Stimulated activated CD8-positive, alpha-beta memory T cell treated with anti-CD3 and anti-CD28 coated beads, Interleukin-7, amount 100 ng/mL, for 4 hours (primary cell): ENCODE measurements around the gene GTSE1.

ENCODE experiments used
- DNase-seq, 2 donors: peaks; one replicate each; pipeline ENCODE4 v3.0.0-alpha.2; 2020; ENCODE audit warnings: low read depth in 2 of 2

GTSE1 gene

DNA sequence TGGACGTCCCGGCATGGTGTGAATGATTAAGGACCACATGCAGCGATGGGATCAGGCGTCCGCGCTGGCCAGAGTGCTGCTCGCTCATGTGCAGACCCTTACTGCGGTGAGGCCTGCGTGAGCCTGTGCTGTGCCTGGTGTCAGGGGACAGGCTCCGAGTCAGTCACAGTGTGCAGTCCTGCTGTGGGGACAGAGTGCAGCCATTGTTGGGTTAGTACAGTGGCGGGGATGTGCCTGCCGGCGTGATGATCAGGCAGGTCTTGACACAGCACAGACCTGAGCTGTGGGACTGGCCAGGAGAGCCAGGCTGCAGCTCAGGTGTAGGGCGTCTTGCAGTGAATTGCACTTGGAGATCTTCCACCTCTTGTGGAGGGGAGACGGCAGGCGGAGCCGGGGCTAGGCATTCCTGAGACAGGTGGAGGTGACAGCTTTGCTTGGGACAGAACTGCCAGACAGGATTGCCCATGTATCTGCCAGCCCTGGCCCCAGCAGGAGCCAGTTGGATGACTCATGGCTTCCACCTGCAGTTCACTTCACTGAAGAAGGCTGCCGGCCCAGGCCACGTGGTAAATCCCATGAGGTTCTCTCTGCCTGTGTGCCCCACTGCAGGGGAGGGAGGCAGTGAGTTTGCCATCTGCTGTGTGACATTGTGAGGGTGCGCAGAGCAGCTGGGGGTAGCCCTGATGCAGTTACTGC lies 56.2 kb downstream of the GTSE1 start:
- no peak for DNase-seq

DNA sequence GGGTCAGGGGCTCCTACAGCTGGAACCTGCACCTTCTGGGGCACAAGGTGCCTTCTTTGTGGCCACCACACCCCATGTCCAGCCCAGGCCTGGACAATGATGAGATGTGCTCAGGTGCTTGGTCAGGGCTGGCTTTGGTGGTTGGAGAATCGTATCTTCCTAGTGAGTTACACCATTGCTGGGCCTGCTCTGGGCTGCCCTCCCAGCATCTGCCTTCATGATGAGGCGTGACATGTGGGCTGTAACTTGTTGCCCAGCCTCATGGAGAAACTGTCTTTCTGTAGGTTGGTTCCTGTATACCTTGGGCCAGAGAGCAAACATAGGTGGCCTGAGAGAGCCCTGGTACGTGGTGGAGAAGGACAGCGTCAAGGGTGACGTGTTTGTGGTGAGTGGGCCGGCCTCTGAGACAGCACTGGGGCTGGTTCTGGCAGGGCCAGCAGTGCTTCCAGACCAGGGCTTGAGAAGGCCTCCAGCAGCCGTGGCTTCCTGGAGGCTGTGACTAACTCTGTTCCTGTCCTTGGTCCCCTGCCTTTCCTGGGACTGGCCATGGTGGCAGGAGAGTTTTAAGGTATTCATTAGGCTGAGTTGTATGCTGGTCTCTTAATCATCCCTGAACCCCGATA lies 56.9 kb downstream of the GTSE1 start:
- DNase-seq = no peak

DNA sequence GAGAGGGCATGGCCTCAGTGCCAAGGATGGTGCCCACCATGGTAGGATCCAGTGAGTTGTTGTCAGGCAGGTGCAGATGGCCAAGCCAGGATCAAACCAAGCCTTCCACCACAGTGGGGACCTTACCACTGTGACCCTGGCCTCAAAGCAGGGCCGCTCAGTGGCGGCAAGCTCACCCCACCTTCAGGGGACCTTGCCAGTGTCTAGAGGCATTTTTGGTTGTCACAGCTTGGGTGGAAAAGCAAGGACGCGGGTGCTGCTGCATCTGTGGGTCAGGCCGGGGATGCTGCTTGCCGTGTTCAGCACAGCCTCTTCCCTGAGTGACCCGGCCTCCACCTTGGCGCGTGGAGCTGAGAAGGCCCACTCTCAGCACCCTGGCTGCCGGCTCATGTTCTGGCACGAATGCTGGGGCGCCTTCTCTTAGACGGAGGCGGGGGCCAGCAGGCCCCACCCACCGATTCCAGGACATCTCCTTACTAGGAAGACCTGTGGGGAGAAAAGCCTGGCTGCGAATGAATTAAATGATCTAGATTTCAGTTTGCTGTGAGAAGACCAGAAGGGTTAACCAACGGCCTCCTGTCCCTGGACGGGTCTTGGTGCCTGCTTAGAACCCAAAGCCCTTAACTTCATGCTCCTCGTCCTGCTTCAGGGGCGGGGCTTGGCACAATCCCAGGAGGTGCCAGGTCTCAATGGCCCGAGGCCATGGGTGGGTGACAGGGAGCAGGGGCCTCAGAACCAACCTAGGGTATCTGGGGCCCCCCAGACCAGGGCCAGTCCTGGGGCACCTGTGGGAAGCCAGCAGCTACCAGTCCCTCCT lies 57.7 kb downstream of the GTSE1 start:
- no peak for DNase-seq

DNA sequence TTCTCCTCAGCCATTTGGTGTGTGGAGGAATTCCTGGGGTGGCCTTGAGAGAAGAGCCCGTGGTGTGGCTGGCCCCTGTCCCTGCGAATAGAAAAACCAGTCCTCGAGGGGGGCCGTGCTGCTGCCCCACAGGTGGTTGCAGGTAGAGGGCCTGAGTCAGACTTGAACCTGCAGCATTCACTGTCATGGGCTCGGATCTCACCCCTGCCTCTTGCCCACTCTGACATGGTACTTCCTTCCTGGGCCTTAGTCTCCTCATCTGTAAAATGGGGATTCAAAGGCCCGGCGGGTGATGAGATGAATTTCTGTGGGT lies 58.3 kb downstream of the GTSE1 start:
- DNase-seq = no peak

DNA sequence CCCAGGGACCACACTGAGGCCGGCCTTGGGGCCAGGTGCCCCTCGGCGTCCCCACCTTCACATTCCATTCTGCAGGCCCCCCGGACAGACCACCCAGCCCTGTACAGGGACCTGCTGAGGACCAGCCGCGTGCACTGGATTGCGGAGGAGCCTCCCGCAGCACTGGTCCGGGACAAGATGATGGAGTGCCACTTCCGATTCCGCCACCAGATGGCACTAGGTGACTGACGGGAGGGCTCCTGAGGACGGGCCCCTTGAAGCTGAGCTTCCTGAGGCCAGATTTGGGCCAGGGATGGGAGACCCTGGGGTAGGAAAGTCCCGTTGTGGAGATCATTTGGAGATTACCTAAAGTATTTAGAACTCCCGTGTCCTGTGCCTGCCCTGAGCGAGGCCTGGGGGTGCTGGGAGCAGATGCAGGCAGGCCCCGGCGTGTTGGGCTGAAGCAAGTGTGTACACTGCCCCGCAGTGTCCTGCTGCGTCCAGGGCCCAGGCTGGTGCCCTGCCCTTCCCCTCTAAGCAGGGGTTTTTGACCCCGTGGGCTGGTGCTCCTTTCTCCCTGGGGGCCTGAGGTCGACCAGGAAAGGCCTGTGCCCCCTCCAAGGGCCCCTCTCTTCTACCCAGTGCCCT lies 58.8 kb downstream of the GTSE1 start:
- DNase-seq = peak in 1 of 2 donors; percentile 35

DNA sequence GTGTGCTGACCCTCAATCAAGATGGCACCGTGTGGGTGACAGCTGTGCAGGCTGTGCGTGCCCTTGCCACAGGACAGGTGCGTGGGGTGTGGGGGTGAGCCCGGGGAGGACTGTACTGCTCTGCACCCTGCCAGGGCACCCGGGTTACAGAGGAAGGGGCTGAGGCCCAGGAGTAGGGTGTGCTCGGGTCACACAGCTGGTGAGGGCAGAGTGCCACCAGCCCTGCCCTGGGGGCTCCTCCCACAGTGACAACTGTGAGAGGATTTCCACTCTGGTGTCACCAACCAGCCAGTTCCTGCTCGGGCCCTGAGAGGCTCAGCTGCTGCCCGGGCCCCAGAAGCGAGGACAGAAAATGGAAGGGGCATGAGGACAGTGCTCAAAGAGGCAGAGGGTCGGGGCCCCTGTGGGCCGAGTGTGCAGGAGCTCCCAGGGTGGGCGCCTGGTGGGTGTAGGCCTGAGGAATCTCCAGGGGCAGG lies 59.4 kb downstream of the GTSE1 start:
- DNase-seq = no peak

DNA sequence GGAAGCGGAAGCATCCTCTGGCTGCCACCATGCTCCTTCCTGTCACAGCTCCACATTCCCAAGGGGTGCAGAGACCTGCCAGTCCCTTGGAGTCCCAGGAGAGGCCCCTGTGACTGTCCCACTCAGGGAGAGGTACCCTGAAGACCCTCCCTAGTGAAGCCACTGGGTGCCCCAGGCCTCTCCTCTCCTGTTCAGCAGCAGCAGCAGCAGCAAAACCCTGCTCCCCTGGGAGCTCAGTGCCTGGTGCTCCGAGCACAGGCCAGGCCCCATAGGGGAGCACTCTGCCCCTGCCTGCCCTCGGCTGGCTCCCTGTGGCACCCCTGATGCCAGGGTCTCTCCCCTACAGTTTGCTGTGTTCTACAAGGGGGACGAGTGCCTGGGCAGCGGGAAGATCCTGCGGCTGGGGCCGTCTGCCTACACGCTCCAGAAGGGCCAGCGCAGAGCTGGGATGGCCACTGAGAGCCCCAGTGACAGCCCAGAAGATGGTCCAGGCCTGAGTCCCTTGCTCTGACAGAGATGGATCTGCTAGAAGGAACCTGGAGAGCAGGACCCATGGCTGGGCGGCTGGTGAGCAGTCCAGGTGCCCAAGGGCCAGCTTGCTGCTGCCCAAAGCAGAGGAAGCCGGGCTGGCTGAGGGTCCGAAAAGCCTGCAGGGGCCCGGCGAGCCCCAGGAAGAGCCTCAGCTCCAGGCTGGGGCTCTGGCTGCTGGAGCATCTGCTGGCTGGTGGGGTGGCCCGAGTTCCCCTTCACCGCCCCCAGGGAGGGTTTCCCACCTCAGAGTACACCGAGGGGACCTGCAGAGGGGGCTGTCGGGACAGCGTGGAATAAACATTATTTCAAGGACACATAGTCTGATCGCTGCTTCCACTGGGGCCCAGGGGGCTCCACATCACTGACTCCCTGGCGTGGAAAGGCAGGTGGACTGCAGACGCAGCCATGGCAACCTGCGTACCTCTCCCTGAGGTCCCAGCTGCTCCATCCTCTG lies 60.1 kb downstream of the GTSE1 start:
- no peak for DNase-seq

DNA sequence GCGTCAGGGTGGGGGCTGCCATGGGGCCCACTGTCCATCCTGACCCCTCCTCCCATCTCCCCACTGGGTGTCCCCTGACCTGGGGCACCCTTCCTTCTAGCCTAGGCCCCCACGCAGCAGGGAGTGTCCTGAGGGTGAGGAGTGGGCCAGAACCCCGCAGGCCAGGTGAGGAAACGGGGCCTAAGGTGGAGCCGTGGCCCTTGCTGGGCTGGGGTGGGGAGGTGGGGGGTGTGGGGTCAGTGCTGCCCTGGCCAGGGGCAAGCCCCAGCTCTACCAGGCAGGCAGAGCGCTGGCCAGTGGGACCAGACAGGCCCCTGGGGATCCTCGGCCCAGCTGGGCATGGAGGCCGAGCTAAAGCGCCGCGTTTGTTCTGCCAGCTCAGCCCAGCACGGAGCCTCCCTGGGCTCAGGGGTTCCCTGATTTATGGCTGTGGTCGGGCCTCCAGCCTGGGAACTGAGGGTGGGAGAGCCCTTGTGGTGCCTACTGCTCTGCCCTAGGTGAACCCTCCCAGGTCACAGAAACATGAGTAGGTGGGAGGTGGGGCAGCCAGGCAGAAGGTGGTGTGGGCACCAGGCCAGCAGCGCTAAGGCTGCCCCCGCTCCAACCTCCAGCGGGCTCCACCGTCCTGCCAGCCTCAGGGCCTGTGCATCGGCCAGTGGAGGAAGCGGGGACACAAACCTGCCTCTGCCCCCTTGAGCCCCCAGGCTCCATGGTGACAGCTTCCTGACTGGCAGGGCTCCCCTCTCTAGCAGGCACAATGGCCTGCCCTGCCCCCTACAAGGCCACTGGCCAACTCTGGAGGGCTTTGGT lies 61.2 kb downstream of the GTSE1 start:
- no peak for DNase-seq

DNA sequence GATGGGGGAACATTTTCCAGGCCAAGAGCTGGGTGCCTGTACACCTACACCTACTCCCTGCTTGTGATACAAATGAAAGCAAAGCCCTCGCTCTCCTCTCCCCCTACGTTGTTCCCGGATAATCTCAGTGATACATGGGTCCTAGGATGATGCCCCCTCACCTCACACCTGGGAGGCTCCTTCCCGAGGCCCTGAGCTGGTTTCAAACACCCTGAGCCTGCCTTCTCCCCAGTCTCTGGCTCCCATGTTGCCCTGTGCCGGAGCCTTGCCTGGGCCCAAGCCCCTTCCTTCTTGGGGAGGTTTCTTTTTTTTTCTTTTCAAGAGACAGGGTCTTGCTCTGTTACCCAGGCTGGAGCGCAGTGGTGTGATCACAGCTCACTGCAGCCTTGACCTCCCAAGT lies 62.1 kb downstream of the GTSE1 start:
- no peak for DNase-seq

DNA sequence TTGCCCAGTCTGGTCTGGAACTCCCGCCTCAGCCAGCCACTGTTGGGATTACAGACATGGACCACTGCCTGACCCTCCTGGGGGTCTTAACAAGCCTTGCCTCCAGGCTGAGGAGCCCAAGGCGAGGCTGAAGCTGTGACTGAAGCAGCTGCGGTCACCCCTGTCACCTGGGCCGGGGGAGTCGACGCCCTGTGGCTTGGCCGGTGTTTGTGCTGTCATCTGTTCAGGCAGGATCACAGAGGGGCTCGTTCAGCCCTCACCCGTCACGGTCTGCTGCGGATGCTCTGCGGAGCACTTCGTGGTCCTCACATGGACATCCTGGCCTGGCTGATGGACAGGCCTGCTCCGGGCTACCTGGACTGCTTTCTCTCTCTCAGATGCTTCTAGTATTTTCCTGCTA lies 62.7 kb downstream of the GTSE1 start:
- no peak for DNase-seq

DNA sequence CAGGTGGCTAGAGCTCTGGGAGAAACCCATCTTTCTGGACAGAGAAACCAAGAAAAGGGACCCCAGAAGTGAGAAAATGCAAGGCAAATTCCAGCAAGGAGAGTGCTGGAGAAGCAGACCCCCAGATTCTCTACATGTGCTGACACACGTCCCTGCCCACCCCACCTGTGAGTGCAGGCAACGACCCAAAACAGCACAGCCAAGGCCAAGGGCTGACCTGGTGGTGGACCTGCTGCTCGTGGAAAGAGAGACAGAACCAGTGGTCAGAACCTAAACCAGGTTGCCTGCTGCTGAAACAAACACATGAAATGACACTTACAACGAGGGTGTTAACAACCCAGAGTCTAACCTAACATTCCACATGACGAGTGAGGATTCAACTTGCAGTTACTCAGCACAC lies 63.4 kb downstream of the GTSE1 start:
- no peak for DNase-seq

DNA sequence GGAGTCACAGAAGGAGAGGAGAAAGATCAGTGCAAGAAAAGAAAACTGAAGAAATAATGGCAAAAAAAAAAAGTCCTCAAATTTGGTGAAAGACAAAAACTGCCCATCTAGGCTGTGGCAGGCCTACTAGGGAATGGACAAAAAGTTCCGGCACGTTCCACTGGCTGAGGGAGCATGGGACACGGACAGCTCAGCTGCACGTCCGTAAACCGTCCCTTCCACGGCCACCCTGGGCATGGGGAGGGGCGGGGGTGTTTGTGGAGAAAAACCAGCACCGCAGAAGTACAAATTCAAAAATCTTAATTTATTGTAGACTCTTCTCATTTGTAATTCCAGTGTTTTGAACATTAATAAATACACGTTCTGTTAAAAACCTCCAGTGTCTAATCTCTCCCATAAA lies 64.2 kb downstream of the GTSE1 start:
- no peak for DNase-seq

DNA sequence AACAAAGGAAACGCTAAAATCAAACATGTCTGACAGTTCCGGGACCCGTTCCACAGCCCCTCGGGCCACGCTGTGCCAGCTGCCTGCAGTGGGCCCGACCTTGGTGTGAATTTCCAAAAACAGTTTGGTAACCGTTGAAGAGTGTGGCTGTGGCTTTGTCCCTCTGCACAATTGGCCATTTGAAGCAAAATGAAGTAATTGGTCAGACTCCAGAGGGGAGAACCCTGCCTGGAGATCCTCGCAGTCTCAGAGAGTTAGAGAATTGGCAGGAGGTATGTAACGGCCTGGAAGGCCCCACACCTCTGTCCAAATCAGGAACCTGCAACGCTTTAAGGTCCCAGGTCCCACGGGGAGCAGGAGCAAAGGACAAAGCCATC lies 65.1 kb downstream of the GTSE1 start:
- no peak for DNase-seq

DNA sequence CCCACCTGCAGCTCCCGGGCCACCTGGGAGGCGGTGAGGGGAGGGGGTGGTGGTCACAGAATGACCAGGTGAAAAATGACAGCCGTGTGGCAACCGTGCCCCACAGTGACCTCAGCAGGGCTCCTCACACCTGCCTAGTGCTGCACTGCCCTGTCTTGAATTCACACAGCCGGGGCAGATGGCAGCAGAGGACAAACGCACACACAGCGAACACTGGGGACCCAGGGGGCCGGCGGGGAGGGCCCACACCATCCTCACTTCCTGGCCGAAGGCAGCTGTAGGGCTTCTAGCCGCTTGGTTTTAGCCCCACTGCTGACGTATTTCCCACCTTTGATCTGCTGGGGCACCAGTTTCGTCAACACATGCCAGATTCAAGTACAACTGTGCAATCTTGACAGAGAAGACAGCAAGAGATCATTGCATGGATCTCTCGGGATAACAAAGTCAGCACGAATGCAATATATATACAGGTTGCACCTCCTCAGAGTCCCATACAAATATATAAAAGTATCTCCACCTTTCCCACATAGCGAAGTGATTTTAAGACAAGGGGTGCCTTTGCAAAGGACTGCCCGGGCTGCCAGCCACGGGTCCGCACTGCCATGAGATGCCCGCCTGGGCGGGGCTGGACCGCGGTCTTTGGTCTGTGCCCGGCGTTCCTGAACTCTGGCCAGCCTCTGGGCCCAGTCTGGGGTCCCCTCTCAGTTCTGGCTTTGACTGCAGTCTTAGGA lies 65.7 kb downstream of the GTSE1 start:
- DNase-seq = no peak

DNA sequence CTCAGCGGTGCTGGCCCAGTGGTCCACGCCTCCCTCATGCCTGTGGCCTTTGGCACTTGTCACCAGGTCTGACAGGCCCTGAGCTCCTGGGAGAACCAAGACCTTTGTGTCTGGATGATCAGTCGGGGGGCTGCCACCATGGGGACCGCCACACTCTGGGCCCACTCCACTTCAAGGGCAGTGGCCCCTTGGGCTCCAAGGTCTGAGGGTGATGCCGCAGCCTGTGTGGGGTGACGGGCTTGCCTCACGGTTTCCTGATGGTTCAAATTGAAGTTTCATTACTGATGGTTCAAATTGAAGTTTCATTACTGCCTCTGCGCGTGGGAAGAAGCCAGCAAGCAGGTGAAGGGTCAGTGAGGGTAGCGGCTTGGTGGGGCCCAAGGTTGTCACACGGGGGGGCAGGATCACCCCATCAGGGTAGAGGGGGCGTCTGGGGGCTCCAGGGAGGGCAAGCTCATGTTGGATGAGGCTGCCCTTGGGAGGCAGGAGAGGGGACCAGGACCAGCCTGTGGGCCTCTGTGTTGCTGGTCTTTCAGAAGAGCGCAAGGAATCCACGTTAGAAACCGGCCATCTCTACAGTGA lies 66.4 kb downstream of the GTSE1 start:
- no peak for DNase-seq

DNA sequence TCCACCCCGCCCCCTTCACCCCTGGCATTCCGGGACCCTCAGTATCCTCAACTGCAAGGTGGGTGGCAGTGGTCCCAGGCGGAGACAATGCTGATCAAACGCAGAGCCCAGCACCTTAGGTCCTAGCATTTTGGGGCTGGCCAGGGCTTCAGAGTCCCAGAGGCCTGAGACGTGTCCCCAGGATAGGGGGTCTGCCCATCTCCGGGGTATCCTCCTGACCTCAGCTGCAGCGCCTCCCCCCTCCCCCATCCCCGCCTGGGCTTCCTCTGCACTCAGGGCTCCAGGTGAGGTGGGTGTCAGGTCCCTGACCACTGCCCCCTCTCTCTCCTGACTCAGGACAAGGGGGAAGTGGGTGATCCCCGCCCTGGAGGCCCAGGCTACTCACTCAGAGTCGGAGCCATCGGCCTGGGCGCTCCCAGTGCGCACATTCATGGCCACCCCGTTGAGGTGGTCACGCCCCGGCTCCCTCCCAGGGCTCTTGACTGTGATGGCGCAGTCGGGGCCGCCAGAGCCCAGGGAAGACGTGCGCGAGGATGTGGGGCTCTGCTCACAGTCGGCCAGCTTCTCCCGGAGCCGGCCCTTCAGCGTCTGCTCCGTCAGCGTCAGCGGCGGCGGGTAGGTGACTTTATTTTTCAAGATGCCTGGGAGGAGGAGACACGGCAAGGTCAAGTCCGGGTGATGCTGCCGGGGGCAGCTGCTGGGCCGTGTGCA lies 67.1 kb downstream of the GTSE1 start:
- no peak for DNase-seq

DNA sequence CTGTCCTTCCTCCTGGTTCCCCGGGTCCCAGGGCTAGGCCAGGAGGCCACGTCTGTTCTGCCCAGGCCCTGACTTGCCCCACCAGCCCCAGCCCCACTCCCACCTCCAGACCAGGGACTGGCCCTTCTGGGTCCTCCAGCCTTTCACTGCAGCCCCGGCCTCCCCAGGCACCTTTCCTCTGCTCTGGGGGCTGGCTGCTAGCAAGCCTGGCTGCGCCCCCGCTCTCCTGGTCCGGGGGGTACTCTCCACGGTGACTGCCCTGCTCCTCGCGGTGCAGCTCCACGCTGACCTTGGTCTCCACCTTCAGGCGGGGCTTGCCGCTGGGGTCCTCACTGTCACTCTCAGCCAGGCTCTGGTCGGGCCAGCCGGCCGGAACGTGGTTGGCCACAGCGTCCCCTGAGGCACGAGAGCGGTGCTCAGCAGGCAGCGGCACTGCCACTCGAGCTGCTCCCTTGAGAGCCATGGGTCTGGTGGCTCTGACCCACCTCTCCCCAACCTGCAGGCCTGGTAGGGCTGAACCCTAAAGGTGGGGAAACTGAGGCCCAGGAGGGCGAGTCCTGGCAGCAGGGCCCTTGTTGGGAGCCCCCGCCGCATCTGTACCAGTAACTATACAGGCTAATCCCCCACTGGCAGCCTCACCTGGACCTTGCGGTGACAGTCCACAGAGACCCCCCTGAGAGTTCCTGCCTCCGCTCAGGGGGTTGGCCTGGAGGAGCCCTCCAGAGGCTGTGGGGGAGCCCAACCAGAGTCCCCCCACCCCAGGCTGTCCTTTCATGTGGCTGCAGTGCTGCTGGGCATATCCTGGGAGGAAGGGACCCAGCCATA lies 67.9 kb downstream of the GTSE1 start:
- DNase-seq = no peak

DNA sequence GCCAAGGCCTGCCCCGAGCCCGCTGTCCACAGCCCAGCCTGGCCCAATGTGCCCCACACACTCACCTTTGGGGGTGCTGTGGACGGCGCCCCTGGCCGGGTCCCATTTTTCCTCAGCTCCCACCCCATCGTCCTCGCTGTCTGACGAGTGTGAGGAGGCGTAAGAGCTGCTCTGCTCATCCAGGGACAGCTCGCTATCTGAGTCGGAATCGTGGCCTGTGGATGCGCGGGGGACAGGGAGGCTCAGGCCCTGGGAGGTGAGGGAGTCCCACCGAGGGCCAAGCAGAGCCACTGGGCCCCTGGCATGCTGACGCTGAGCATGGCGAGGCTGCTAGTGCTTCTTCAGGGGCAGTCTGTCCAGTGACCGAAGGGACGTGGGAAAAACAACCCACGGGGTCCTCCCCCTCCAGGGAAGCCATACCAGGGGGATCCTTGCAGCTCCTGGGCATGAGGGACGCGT lies 68.5 kb downstream of the GTSE1 start:
- no peak for DNase-seq
